Measurements from ENCODE around the gene MYRIP.

DNA sequence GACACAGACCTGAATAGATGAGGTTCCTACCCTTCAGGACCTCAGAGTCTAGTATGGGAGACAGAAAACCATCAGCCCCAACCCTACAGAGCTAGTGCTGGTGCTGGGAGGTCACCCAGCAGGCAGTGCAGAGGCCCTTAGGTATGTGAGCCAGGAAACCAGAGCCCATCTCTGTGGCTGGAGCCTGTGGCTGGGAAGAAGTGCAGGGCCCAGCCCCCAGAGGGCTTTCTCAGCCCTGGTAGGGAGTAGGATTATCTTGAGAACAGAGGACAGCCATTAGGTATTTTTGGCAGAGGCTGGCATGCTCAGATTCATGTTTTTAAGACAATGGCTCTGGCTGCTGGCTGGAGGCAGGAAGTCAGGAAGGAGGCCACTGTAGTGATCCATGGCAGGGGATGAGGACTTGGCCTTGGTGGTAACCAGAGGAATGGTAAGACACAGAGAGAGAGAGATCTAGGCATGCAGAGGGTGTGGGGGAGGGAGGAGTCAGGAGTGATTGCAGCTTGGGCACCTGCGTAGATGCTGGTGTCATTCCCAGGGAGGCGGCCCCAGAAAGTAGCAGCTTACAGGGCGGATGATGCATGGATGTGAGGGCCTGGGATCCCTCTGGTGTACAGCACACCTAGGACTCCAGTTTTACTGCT, 279.2 kb downstream of the MYRIP start:
- TF ChIP-seq, protein P1, sequence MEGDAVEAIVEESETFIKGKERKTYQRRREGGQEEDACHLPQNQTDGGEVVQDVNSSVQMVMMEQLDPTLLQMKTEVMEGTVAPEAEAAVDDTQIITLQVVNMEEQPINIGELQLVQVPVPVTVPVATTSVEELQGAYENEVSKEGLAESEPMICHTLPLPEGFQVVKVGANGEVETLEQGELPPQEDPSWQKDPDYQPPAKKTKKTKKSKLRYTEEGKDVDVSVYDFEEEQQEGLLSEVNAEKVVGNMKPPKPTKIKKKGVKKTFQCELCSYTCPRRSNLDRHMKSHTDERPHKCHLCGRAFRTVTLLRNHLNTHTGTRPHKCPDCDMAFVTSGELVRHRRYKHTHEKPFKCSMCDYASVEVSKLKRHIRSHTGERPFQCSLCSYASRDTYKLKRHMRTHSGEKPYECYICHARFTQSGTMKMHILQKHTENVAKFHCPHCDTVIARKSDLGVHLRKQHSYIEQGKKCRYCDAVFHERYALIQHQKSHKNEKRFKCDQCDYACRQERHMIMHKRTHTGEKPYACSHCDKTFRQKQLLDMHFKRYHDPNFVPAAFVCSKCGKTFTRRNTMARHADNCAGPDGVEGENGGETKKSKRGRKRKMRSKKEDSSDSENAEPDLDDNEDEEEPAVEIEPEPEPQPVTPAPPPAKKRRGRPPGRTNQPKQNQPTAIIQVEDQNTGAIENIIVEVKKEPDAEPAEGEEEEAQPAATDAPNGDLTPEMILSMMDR (IDR thresholded peaks at IDR 0.05; ENCODE audit: low read depth, low read length, missing input control), result no peak
- TF ChIP-seq HNF4G (IDR thresholded peaks at IDR 0.05), result no peak
- no peak for TF ChIP-seq EGR1 (IDR thresholded peaks at IDR 0.05; ENCODE audit: low read depth in 2 of 2)
- TF ChIP-seq, protein P2, sequence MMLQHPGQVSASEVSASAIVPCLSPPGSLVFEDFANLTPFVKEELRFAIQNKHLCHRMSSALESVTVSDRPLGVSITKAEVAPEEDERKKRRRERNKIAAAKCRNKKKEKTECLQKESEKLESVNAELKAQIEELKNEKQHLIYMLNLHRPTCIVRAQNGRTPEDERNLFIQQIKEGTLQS (IDR thresholded peaks at IDR 0.05), result no peak
- no peak for TF ChIP-seq FOXA1 (IDR thresholded peaks at IDR 0.05)

Data from liver (tissue), 3 donors.